Activated CD4-positive, alpha-beta T cell treated with anti-CD3 and anti-CD28 coated beads for 48 hours (primary cell): Measurements from ENCODE around the gene CPD.

ENCODE experiments used
- DNase-seq: peaks from one replicate; pipeline ENCODE4 v3.0.0-alpha.2; 2020

Gene CPD

GRCh38 chr17:30357476-30357875 is 21.3 kb upstream of the CPD start:
- DNase-seq, result no peak

- DNase-seq, result no peak
Observed at GRCh38 chr17:30358055-30358760, 20.5 kb upstream of the CPD start.

GRCh38 chr17:30360086-30360808 is 18.5 kb upstream of the CPD start:
- DNase-seq, result no peak

- DNase-seq, result no peak
Observed at GRCh38 chr17:30361766-30362279, 16.9 kb upstream of the CPD start.

GRCh38 chr17:30363715-30364202 is 15.0 kb upstream of the CPD start:
- peak; percentile 89 for DNase-seq

- DNase-seq, result no peak
Observed at GRCh38 chr17:30366536-30366935, 12.2 kb upstream of the CPD start.

GRCh38 chr17:30368912-30369720 is 9.6 kb upstream of the CPD start:
- no peak for DNase-seq

GRCh38 chr17:30369995-30370394 is 8.7 kb upstream of the CPD start:
- DNase-seq, result no peak

- peak; percentile 54 for DNase-seq
Observed at GRCh38 chr17:30372755-30373154, 6.0 kb upstream of the CPD start.

GRCh38 chr17:30375661-30376060 is 3.1 kb upstream of the CPD start:
- DNase-seq, result no peak

- peak; percentile 80 for DNase-seq
Observed at GRCh38 chr17:30376621-30377452, 1.9 kb upstream of the CPD start.

GRCh38 chr17:30377574-30378240 is 1.0 kb upstream of the CPD start:
- DNase-seq, result no peak

GRCh38 chr17:30378241-30378824 is 394 bp upstream of the CPD start:
- DNase-seq, result peak; percentile 72

- peak; percentile 44 for DNase-seq
Observed at GRCh38 chr17:30379303-30379902, 676 bp downstream of the CPD start.

GRCh38 chr17:30379903-30380381 is 1.2 kb downstream of the CPD start:
- DNase-seq, result no peak

GRCh38 chr17:30380643-30381339 is 2.1 kb downstream of the CPD start:
- no peak for DNase-seq

- DNase-seq, result no peak
Observed at GRCh38 chr17:30381340-30381659, 2.6 kb downstream of the CPD start.

GRCh38 chr17:30382345-30382744 is 3.6 kb downstream of the CPD start:
- DNase-seq, result no peak

- no peak for DNase-seq
Observed at GRCh38 chr17:30388321-30389179, 9.8 kb downstream of the CPD start.
